ENCODE results near the gene PRDX2.

The PRDX2 gene

GRCh38 chr19:12788042-12788681, 13.4 kb downstream of the PRDX2 start:
- no peak for TF ChIP-seq CTCF (IDR thresholded peaks at IDR 0.05; ENCODE audit: control insufficient read depth, insufficient read depth, low read depth, low read length, missing control alignments)
- H3K4me3 ChIP-seq (ENCODE audit: control insufficient read depth, low read depth, low read length) = no peak overlapping the region; the same call in 1 of the 2 replicates
- DNase-seq (ENCODE audit: low read depth) = no peak

GRCh38 chr19:12787458-12787857, 14.1 kb downstream of the PRDX2 start:
- DNase-seq (ENCODE audit: low read depth) = no peak
- no peak for TF ChIP-seq CTCF (IDR thresholded peaks at IDR 0.05; ENCODE audit: control insufficient read depth, insufficient read depth, low read depth, low read length, missing control alignments)
- no peak overlapping the region for H3K4me3 ChIP-seq (ENCODE audit: control insufficient read depth, low read depth, low read length)

GRCh38 chr19:12786952-12787351, 14.6 kb downstream of the PRDX2 start:
- no peak overlapping the region for H3K4me3 ChIP-seq (ENCODE audit: control insufficient read depth, low read depth, low read length)
- no peak for TF ChIP-seq CTCF (IDR thresholded peaks at IDR 0.05; ENCODE audit: control insufficient read depth, insufficient read depth, low read depth, low read length, missing control alignments)
- no peak for DNase-seq (ENCODE audit: low read depth)

GRCh38 chr19:12786141-12786870, 15.3 kb downstream of the PRDX2 start:
- TF ChIP-seq CTCF (IDR thresholded peaks at IDR 0.05; ENCODE audit: control insufficient read depth, insufficient read depth, low read depth, low read length, missing control alignments) = no peak
- DNase-seq (ENCODE audit: low read depth) = no peak
- no peak overlapping the region for H3K4me3 ChIP-seq (ENCODE audit: control insufficient read depth, low read depth, low read length)

GRCh38 chr19:12785431-12786031, 16.1 kb downstream of the PRDX2 start:
- DNase-seq (ENCODE audit: low read depth) = no peak
- no peak for TF ChIP-seq CTCF (IDR thresholded peaks at IDR 0.05; ENCODE audit: control insufficient read depth, insufficient read depth, low read depth, low read length, missing control alignments)
- no peak overlapping the region for H3K4me3 ChIP-seq (ENCODE audit: control insufficient read depth, low read depth, low read length)

GRCh38 chr19:12784871-12785430, 16.6 kb downstream of the PRDX2 start:
- H3K4me3 ChIP-seq (ENCODE audit: control insufficient read depth, low read depth, low read length) = no peak overlapping the region
- DNase-seq (ENCODE audit: low read depth) = no peak
- TF ChIP-seq CTCF (IDR thresholded peaks at IDR 0.05; ENCODE audit: control insufficient read depth, insufficient read depth, low read depth, low read length, missing control alignments) = no peak

All from AG09309 (cell line).